Hematopoietic multipotent progenitor cell treated with erythropoietin and hydrocortisone succinate and interleukin-3 and kit ligand, for 6 days (in vitro differentiated cells): ENCODE measurements around the gene ORAI3.

Source experiments
- DNase-seq: peaks from one replicate; pipeline ENCODE4 v3.0.0-alpha.2; 2015

Gene ORAI3

GRCh38 chr16:30971298-30971697, 22.4 kb downstream of the ORAI3 start:
- DNase-seq: no peak

- peak; percentile 76 for DNase-seq
Observed at GRCh38 chr16:30972872-30973271, 24.0 kb downstream of the ORAI3 start.

- DNase-seq: peak; percentile 88
Observed at GRCh38 chr16:30974348-30974747, 25.5 kb downstream of the ORAI3 start.

GRCh38 chr16:30976486-30976885, 27.6 kb downstream of the ORAI3 start:
- no peak for DNase-seq

GRCh38 chr16:30977502-30977901, 28.6 kb downstream of the ORAI3 start:
- DNase-seq: peak; percentile 56

GRCh38 chr16:30979170-30980022, 30.5 kb downstream of the ORAI3 start:
- no peak for DNase-seq

- no peak for DNase-seq
Observed at GRCh38 chr16:30980023-30980371, 31.1 kb downstream of the ORAI3 start.

- DNase-seq: no peak
Observed at GRCh38 chr16:30980434-30980833, 31.6 kb downstream of the ORAI3 start.

- DNase-seq: no peak
Observed at GRCh38 chr16:30980959-30981358, 32.1 kb downstream of the ORAI3 start.

- DNase-seq: no peak
Observed at GRCh38 chr16:30982548-30983288, 33.9 kb downstream of the ORAI3 start.

- no peak for DNase-seq
Observed at GRCh38 chr16:30983289-30983889, 34.5 kb downstream of the ORAI3 start.

- no peak for DNase-seq
Observed at GRCh38 chr16:30983898-30984610, 35.2 kb downstream of the ORAI3 start.

GRCh38 chr16:30984669-30985400, 36.0 kb downstream of the ORAI3 start, which contains the start of gene HSD3B7:
Gene HSD3B7 (plus strand): TSS chr16:30985207. CDS start chr16:30985659, 452 bp downstream.
- peak; percentile 91 for DNase-seq

- no peak for DNase-seq
Observed at GRCh38 chr16:30985401-30986128, 36.7 kb downstream of the ORAI3 start.

- no peak for DNase-seq
Observed at GRCh38 chr16:30986129-30986991, 37.5 kb downstream of the ORAI3 start.

- no peak for DNase-seq
Observed at GRCh38 chr16:30987581-30988190, 38.8 kb downstream of the ORAI3 start.

- no peak for DNase-seq
Observed at GRCh38 chr16:30989469-30990047, 40.7 kb downstream of the ORAI3 start.

GRCh38 chr16:30990105-30990504, 41.2 kb downstream of the ORAI3 start:
- no peak for DNase-seq

- DNase-seq: no peak
Observed at GRCh38 chr16:30991052-30991451, 42.2 kb downstream of the ORAI3 start.
